ENCODE measurements around the gene LHX2.

LHX2 gene

GRCh38 chr9:124077915-124078572 is 66.5 kb downstream of the LHX2 start:
- TF ChIP-seq CTCF (IDR thresholded peaks at IDR 0.05; ENCODE audit: low read depth, low read length) = no peak
- no peak for DNase-seq (ENCODE audit: extremely low read depth, low read depth)

- no peak for TF ChIP-seq CTCF (IDR thresholded peaks at IDR 0.05; ENCODE audit: low read depth, low read length)
- DNase-seq (ENCODE audit: extremely low read depth, low read depth) = peak; percentile 12
Measured at GRCh38 chr9:124078641-124079040, 67.1 kb downstream of the LHX2 start.

GRCh38 chr9:124079176-124079925 is 67.8 kb downstream of the LHX2 start:
- no peak for DNase-seq (ENCODE audit: extremely low read depth, low read depth)
- no peak for TF ChIP-seq CTCF (IDR thresholded peaks at IDR 0.05; ENCODE audit: low read depth, low read length)

- no peak for DNase-seq (ENCODE audit: extremely low read depth, low read depth)
- no peak for TF ChIP-seq CTCF (IDR thresholded peaks at IDR 0.05; ENCODE audit: low read depth, low read length)
Measured at GRCh38 chr9:124082622-124083021, 71.1 kb downstream of the LHX2 start.

All from AG09319 (cell line).